ENCODE results near the gene MARCO.

- TF ChIP-seq CTCF (conservative IDR thresholded peaks at IDR 0.05), result no peak
- TF ChIP-seq EZH2 (IDR thresholded peaks at IDR 0.05; ENCODE audit: low read depth), result no peak
These were observed 40.0 kb downstream of the MARCO start for GRCh38 chr2:118982039-118982438.

All from PC-9 (cell line).